ENCODE results near the gene DUSP2. TPM values are rescaled to one million over a fixed set of nuclear protein-coding genes. Genes with fewer than 3 reads are reported as not detected.

DUSP2 gene
- total and polyA plus RNA-seq, 7 donors = 0.64 to 5.8 (median 2.4) TPM

DNA sequence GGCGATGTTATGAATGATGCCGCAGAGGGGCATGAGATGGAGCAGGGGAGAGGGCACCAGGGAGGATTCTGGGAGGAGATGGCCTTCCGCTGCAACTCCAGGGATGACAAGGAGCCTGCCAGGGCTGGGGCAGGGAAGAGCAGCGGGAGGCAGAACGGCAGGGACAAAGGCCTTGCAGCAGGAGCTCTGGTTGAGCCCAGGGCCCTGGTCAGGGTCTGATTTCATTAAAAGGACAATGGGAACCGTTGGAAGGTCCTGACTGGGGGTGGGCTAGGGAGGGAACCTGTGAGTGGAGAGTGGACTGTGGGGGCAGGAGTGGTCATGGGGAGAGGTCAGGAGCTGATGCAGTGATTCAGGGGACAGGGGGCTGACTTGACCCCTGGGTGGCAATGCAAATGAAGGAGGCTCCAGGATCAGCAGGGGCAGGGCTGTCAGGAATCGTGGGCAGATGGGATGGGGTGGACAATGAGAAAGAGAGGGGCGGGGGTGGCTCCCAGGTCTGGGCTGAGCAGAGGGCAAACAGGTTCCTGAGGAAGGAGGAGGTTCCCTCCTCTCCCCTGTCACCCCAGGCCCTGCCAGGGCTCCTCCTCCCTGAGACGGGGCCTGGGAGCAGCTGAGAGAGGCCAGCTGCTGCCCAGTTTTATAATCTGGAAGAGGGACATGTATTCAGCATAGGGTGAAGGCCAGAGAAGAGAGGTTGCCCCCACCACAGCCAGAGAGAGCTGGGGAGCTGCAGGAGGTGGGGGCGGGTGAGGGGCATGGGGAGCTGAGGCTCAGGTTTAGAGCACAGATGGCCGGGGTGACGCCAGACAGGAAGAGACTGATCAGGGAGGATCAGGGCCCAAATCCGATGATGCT, 7.3 kb upstream of the DUSP2 start:
- H3K4me3 ChIP-seq = no peak overlapping the region
- no peak overlapping the region for H3K27ac ChIP-seq
- H3K9me3 ChIP-seq = no peaks in the 10 kb centered on the region
- no peak for ATAC-seq
- intact Hi-C loops (cut with DNase I) = no loop called here
- H3K36me3 ChIP-seq (ENCODE audit: insufficient read depth in 1 of 2, low read depth in 1 of 2) = no peaks in the 10 kb centered on the region
- TF ChIP-seq, protein P1, sequence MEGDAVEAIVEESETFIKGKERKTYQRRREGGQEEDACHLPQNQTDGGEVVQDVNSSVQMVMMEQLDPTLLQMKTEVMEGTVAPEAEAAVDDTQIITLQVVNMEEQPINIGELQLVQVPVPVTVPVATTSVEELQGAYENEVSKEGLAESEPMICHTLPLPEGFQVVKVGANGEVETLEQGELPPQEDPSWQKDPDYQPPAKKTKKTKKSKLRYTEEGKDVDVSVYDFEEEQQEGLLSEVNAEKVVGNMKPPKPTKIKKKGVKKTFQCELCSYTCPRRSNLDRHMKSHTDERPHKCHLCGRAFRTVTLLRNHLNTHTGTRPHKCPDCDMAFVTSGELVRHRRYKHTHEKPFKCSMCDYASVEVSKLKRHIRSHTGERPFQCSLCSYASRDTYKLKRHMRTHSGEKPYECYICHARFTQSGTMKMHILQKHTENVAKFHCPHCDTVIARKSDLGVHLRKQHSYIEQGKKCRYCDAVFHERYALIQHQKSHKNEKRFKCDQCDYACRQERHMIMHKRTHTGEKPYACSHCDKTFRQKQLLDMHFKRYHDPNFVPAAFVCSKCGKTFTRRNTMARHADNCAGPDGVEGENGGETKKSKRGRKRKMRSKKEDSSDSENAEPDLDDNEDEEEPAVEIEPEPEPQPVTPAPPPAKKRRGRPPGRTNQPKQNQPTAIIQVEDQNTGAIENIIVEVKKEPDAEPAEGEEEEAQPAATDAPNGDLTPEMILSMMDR (IDR thresholded peaks at IDR 0.05) = no peak
- peak in 1 of 2 donors; percentile 48 for DNase-seq
- H3K4me1 ChIP-seq = no peaks in the 10 kb centered on the region
- WGBS, 3 donors = 72 to 76% (median 73%) methylated on average over 13 of the region's 13 CpGs
- H3K27me3 ChIP-seq (ENCODE audit: insufficient read depth in 3 of 3, low read length in 2 of 3) = no peaks in the 10 kb centered on the region

DNA sequence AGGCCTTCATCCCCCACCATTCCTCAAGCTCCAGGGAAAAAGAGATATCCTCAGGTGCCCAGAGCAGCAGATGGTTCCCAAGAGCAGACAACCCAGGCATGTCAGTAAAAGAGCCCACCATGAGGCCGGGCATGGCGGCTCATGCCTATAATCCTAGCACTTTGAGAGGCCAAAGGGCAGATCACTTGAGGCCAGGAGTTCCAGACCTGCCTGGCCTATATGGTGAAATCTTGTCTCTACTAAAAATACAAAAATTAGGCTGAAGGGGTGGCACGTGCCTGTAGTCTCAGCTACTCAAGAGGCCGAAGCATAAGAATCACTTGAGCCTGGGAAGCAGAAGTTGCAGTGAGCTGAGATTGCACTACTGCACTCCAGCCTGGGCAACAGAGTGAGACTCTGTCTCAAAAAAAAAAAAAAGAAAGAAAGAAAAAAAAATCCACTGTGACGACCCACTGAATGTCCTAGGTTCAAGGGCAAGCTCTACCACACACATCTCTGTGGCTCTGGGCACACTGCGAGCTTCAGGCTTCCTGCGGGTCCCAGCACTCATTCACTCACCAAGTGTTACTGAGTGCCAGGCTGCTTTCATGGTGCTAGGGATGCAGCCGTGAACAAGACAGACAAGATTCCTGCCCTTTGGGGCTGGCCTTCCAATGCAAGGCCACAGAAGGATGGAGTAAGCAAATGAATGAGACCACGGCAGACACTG, 6.5 kb upstream of the DUSP2 start:
- H3K36me3 ChIP-seq (ENCODE audit: insufficient read depth in 1 of 2, low read depth in 1 of 2) = no peaks in the 10 kb centered on the region
- ATAC-seq (no peak), DNase-seq (no peak)
- no peaks in the 10 kb centered on the region for H3K9me3 ChIP-seq
- no peaks in the 10 kb centered on the region for H3K4me1 ChIP-seq
- no peaks in the 10 kb centered on the region for H3K27me3 ChIP-seq (ENCODE audit: insufficient read depth in 3 of 3, low read length in 2 of 3)
- no peak overlapping the region for H3K4me3 ChIP-seq
- TF ChIP-seq, protein P1 (IDR thresholded peaks at IDR 0.05) = no peak
- no peak overlapping the region for H3K27ac ChIP-seq
- intact Hi-C loops (cut with DNase I) = no loop called here
- WGBS, 3 donors = 88 to 93% (median 91%) methylated on average over 9 of the region's 9 CpGs

DNA sequence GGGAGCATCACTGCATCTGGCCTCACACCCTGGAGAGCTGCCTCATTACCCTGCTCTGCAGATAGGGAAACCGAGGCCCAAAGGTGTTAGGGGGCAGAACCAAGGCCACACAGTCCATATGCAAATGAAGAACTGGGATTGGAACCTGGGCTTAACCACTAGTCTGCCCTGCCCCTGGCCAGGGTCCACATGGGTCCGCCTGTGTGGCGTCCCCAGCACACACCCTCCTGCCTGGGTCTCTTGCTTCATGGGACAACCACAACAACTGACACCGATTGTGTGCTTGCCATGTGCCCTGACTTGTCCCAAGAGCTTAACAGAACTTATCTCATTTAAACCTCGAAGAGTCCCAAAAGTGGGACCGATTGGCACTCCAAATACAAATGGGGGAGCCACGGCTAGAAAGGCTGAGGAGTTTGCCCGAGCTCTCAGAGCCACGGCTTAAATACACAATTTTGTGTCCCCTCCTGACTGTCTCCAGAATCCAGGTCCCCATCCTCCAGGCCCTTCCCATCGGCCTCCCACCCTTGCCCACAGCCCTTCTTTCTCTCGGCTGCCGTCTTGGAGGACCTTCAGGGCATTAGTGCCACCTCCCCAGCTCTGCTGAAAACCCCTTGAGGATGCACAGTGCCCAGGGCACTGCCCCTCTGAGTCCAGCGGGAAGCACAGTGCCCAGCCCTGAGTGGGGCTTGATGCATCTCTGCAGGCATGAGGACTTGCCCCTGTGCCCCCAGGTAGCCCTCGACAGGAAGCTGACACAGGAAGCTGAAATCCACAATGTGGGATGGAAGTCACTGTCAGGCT, 5.8 kb upstream of the DUSP2 start:
- 93 to 94% (median 94%) methylated on average over 14 of the region's 14 CpGs for WGBS, 3 donors
- Histone ChIP-seq H3K4me3 (no peak overlapping the region), H3K4me1 (no peaks in the 10 kb centered on the region), H3K36me3 (ENCODE audit: insufficient read depth in 1 of 2, low read depth in 1 of 2) (no peaks in the 10 kb centered on the region), H3K27me3 (ENCODE audit: insufficient read depth in 3 of 3, low read length in 2 of 3) (no peaks in the 10 kb centered on the region), H3K27ac (no peak overlapping the region), H3K9me3 (no peaks in the 10 kb centered on the region)
- intact Hi-C loops (cut with DNase I) = no loop called here
- no peak for ATAC-seq
- DNase-seq = no peak
- TF ChIP-seq, protein P1 (IDR thresholded peaks at IDR 0.05) = no peak

DNA sequence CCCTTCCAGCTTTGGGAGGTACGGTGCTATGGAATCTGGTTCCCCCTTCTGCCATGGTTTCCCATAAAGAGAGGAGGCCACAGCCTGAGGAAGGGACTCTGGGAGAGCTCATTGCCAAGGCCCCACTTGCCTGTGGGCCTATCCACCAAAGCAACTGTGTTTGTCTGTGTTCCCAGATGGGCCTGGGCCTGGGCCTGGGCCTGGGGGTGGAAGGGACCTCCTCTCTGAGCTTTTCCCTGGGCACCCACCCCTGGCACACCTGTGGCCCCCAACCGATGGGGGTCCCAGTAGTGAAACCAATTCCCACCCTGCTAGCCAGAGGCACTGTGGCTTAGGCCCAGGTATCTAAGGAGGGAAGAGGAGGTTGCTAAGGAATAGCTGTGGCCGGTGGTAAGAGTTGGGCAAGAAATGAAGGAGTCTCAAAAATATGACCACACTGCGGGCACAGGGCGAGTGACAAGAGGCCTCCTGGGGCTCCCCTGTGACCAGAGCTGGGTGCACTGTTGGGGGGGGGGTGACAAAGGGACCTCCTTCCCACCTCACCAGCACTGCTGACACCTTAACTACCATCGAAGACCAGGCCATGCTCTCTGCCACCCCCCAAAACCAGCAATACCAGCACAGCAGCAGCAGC, 4.9 kb upstream of the DUSP2 start:
- TF ChIP-seq, protein P1 (IDR thresholded peaks at IDR 0.05) = no peak
- intact Hi-C loops (cut with DNase I) = no loop called here
- WGBS, 3 donors = 91 to 95% (median 93%) methylated on average over 6 of the region's 6 CpGs
- no peak for DNase-seq
- H3K9me3 ChIP-seq = no peaks in the 10 kb centered on the region
- H3K27ac ChIP-seq = no peak overlapping the region
- no peaks in the 10 kb centered on the region for H3K4me1 ChIP-seq
- H3K36me3 ChIP-seq (ENCODE audit: insufficient read depth in 1 of 2, low read depth in 1 of 2) = no peaks in the 10 kb centered on the region
- H3K4me3 ChIP-seq = no peak overlapping the region
- no peak for ATAC-seq
- H3K27me3 ChIP-seq (ENCODE audit: insufficient read depth in 3 of 3, low read length in 2 of 3) = no peaks in the 10 kb centered on the region
